Measurements from ENCODE around the gene INSYN1.

DNA sequence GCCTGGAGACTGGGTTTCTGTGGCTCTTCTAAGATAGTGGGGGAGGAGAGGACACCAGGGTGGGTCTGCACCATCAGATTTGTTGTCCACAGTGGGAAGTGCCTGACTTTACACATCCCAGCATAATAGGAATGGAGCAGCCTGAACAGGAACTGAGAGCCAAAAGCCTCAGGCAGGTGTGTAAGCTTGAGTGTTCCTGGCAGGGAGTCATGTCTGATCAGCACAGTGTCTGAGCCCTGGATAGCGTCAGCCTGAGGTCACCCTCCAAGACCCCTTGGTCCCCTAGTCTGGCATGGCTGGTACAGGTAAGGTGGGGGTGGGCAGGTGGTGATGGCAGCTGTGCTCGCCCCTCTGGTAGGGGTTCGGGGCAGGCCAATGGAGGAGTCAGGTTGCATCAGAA lies 20.2 kb downstream of the INSYN1 start:
- TF ChIP-seq EP300 (IDR thresholded peaks at IDR 0.05) = no peak
- TF ChIP-seq, protein P1, sequence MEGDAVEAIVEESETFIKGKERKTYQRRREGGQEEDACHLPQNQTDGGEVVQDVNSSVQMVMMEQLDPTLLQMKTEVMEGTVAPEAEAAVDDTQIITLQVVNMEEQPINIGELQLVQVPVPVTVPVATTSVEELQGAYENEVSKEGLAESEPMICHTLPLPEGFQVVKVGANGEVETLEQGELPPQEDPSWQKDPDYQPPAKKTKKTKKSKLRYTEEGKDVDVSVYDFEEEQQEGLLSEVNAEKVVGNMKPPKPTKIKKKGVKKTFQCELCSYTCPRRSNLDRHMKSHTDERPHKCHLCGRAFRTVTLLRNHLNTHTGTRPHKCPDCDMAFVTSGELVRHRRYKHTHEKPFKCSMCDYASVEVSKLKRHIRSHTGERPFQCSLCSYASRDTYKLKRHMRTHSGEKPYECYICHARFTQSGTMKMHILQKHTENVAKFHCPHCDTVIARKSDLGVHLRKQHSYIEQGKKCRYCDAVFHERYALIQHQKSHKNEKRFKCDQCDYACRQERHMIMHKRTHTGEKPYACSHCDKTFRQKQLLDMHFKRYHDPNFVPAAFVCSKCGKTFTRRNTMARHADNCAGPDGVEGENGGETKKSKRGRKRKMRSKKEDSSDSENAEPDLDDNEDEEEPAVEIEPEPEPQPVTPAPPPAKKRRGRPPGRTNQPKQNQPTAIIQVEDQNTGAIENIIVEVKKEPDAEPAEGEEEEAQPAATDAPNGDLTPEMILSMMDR (IDR thresholded peaks at IDR 0.05) = no peak
- TF ChIP-seq POLR2A (IDR thresholded peaks at IDR 0.05; ENCODE audit: low read depth) = no peak
- TF ChIP-seq POLR2AphosphoS5 (IDR thresholded peaks at IDR 0.05) = no peak
